Mucosa of descending colon (tissue), 3 donors: Measurements from ENCODE around the gene SUN1. TPM values are rescaled to one million over a fixed set of nuclear protein-coding genes. Genes with fewer than 3 reads are reported as not detected.
"Not testable (repeated sequence)": the region's sequence is repeated elsewhere in the genome, so short reads cannot be mapped to it uniquely, and the experiment has no call there.

Source experiments
- ATAC-seq: fragments of 200-7000 bp; cut with Tn5 transposase; one replicate; pipeline ENCODE4 v1.9.1; 2020; ENCODE audit warnings: mild to moderate bottlenecking, moderate library complexity
- DNase-seq, 3 donors: peaks; one replicate each; pipeline ENCODE4 v3.0.0-alpha.2; 2020
- H3K36me3 ChIP-seq: fragments of 200-600 bp; one replicate; pipeline ENCODE4 v1.8.0; 2021; ENCODE audit warnings: low read depth, mild to moderate bottlenecking
- H3K4me1 ChIP-seq: fragments of 200-600 bp; one replicate; pipeline ENCODE4 v1.8.0; 2021; ENCODE audit warnings: low read depth, mild to moderate bottlenecking
- H3K4me3 ChIP-seq: fragments of 200-600 bp; one replicate; pipeline ENCODE4 v1.8.0; 2021; ENCODE audit warnings: mild to moderate bottlenecking
- H3K9me3 ChIP-seq: fragments of 200-600 bp; one replicate; pipeline ENCODE4 v1.8.0; 2021; ENCODE audit warnings: mild to moderate bottlenecking
- CTCF ChIP-seq: fragments of 200-600 bp; IDR thresholded peaks from one replicate; pipeline ENCODE4 v1.8.0; 2022; ENCODE audit warnings: antibody characterized with exemption, mild to moderate bottlenecking
- intact Hi-C, 2 donors: fragments of 100-400 bp; cut with DNase I in 1 of 2; cut with micrococcal nuclease in 1 of 2; formaldehyde crosslinking; loops; one replicate each; pipeline versions ENCODE4 v1.11.0 to v1.11.1; 2022; cut with DNase I, micrococcal nuclease
- total RNA-seq, 3 donors: library from RNA; stranded (reverse); fragmentation: NEBNext Ultra II Directional in 2 of 3; extraction: Animal tissue kit (Norgen Biotek cat#: 25700) in 2 of 3; gene quantifications; one replicate each; pipeline versions ENCODE4 v1.2.1 to v1.2.4, GENCODE V29; 2021 to 2023
- donor health status: DM: no; HTN: no; CAD: no; lungs with moderate emphysema.
- donor health status: DM: no; HTN: no; CAD: no.
- donor health status: DM: no; HTN: yes; CAD: no.

The SUN1 gene
- total RNA-seq, 3 donors from 2014 or later: 151 to 179 (median 164) TPM

- intact Hi-C loops: no loop called here
- Histone ChIP-seq H3K36me3 (no peaks in the 10 kb centered on the region), H3K4me1 (peaks cover 5% of the 10 kb centered on the region), H3K4me3 (no peak overlapping the region), H3K9me3 (no peaks in the 10 kb centered on the region)
- DNase-seq: no peak
- no peak for TF ChIP-seq CTCF
- ATAC-seq: no peak
These were observed 33.3 kb upstream of the SUN1 start for GRCh38 chr7:798921-799470.

DNA sequence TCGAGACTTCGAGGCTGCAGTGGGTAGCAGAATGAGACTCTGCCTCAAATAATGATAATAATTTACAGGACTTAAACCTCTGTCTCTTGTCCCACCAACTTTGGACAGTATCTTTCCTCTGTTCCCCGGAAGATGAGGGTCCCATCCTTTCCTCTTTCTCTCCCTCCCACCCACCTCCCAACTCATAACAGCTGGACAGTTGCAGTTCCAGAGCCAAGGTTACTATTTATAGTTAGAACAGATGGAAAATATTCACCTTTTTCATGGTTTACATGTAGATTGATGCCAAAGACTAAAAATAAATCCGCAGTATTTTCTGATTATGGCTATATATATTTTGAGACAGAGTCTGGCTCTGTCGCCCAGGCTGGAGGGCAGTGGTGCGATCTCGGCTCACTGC lies 31.6 kb upstream of the SUN1 start:
- DNase-seq (no peak), ATAC-seq (no peak)
- no peak for TF ChIP-seq CTCF
- H3K4me3 ChIP-seq: no peak overlapping the region
- no peaks in the 10 kb centered on the region for H3K9me3 ChIP-seq
- H3K4me1 ChIP-seq: peaks cover 5% of the 10 kb centered on the region
- H3K36me3 ChIP-seq: no peaks in the 10 kb centered on the region
- intact Hi-C loops: no loop called here

GRCh38 chr7:801351-801750 lies 30.9 kb upstream of the SUN1 start:
- intact Hi-C loops, H3K9me3 ChIP-seq, DNase-seq, H3K4me3 ChIP-seq, H3K36me3 ChIP-seq, ATAC-seq, H3K4me1 ChIP-seq: not testable (repeated sequence)

GRCh38 chr7:801940-802381 lies 30.3 kb upstream of the SUN1 start:
- intact Hi-C loops: no loop called here
- Histone ChIP-seq H3K4me3 (no peak overlapping the region), H3K9me3 (no peaks in the 10 kb centered on the region), H3K4me1 (peaks cover 5% of the 10 kb centered on the region), H3K36me3 (no peaks in the 10 kb centered on the region)
- no peak for TF ChIP-seq CTCF
- DNase-seq (peak; percentile 72 to 77 (median 76)), ATAC-seq (peak; percentile 86)

- no peak overlapping the region for H3K4me3 ChIP-seq
- H3K36me3 ChIP-seq: no peaks in the 10 kb centered on the region
- no peaks in the 10 kb centered on the region for H3K9me3 ChIP-seq
- TF ChIP-seq CTCF: no peak
- no peak for DNase-seq
- H3K4me1 ChIP-seq: peaks cover 5% of the 10 kb centered on the region
- intact Hi-C loops: no loop called here
- no peak for ATAC-seq
These were observed 29.6 kb upstream of the SUN1 start for GRCh38 chr7:802500-803242.

DNA sequence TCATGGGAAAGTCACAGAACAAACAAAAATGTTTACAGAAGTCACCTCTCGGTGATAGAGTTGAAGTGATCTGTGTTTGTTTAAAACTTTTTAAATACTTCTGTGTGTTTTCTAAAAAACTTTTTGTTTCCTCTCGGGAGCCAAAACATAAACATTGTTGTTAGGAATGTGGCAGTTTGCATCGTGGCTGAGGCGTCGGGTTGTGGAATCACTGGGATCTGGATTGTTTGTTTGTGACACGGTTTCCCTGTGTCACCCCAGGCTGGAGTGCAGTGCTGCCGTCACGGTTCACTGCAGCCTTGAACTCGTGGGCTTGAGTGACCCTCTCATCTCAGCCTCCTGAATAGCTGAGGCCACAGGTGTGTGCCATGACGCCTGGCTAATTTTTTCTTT lies 29.0 kb upstream of the SUN1 start:
- intact Hi-C loops: no loop called here
- no peaks in the 10 kb centered on the region for H3K9me3 ChIP-seq
- H3K4me1 ChIP-seq: peaks cover 5% of the 10 kb centered on the region
- no peaks in the 10 kb centered on the region for H3K36me3 ChIP-seq
- no peak overlapping the region for H3K4me3 ChIP-seq
- no peak for TF ChIP-seq CTCF
- ATAC-seq (no peak), DNase-seq (no peak)

DNA sequence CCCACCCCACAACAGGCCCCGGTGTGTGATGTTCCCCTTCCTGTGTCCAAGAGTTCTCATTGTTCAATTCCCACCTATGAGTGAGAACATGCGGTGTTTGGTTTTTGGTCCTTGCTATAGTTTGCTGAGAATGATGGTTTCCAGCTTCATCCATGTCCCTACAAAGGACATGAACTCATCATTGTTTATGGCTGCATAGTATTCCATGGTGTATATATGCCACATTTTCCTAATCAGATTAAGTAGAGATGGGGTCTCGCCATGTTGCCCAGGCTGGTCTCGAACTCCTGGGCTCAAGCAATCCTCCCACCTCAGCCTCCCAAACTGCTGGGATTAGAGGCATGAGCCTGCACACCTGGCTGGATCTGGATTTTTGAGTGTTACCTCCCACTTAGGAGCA lies 28.5 kb upstream of the SUN1 start:
- ATAC-seq, intact Hi-C loops, H3K9me3 ChIP-seq: not testable (repeated sequence)

More for the DNA sequence above, 28.5 kb upstream of the SUN1 start:
- not testable (repeated sequence) for H3K4me1 ChIP-seq, H3K4me3 ChIP-seq, H3K36me3 ChIP-seq, DNase-seq
